Kasumi-1 (cell line): ENCODE measurements around the gene MAOB.

ENCODE experiments used
- DNase-seq, 2 experiments: peaks; one replicate each; lab custom pipeline; 2025; lab: John Stamatoyannopoulos, UW

The MAOB gene

GRCh38 chrX:43860646-43861370, 21.4 kb downstream of the MAOB start:
- DNase-seq, result no peak

DNA sequence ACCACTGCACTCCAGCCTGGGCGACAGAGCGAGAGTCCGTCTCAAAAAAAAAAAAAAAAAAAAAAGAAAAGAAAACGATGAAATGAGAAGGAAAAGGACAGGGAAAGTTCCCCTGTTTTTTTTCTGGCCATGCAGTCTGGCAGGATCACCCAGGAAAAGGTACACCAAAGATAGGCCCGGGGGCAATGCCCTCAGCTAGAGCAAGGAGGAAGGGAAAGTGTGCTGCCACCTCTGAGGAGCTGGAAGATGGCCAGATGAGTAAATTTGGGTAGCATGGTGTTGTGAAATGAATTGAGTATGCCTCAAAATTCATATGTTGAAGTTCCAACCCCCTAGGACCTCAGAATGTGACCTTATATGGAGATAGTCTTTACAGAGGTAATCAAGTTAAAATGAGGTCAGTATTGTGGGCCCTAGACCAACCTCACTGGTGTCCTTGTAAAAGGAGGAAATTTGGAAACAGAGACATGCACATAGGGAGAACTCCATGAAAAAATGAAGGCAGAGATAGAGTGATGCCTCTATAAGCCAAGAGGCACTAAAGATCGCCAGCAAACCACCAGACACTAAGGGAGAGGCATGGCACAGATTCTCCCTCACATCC, 28.9 kb downstream of the MAOB start:
- DNase-seq, result no peak

GRCh38 chrX:43850629-43851028, 31.6 kb downstream of the MAOB start:
- DNase-seq, result no peak

GRCh38 chrX:43849173-43849572, 33.1 kb downstream of the MAOB start:
- DNase-seq, result no peak

DNA sequence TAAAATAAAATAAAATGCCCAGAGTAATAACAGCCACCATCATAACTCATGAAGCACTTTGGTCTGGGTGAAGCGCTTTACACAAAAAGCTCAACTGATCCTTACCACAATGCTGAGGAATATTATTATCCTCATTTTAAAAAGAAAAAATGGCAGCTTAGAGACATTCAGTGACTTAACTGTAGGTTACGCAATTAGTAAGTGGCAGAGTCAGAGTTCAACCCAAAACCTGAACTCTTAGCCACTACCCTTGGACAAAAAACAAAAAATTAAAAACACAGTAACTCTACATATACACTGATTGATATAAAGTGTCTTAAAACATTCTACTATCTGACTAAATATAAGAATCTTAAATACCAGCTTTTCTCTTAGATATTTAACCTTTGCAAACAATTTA, 34.9 kb downstream of the MAOB start:
- DNase-seq, result no peak

- no peak for DNase-seq
Observed at GRCh38 chrX:43846558-43846957, 35.7 kb downstream of the MAOB start.

GRCh38 chrX:43845776-43846175, 36.5 kb downstream of the MAOB start:
- no peak for DNase-seq

- no peak for DNase-seq
Observed at GRCh38 chrX:43840265-43840664, 42.0 kb downstream of the MAOB start.

- peak; percentile 17 to 40 for DNase-seq
Observed at GRCh38 chrX:43836435-43837184, 45.6 kb downstream of the MAOB start.

DNA sequence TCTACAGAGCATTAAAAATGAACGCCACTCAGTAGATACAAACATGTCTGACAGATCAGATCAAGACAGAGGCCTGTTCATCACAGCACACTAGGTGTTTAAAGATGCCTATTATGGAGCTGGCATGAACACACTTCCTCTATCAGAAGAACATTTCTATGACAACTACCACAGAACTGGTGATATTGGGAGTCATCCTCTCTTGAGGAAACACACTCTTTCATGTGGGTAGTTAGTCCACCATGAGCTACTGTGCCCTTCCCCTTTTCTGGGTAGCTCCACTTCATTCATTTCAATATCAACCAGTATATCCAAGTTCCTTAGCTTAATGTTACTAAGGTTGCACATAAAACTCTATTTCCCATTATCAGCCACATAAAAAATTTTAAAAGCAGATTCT, 46.7 kb downstream of the MAOB start:
- peak; percentile 36 to 39 for DNase-seq

DNA sequence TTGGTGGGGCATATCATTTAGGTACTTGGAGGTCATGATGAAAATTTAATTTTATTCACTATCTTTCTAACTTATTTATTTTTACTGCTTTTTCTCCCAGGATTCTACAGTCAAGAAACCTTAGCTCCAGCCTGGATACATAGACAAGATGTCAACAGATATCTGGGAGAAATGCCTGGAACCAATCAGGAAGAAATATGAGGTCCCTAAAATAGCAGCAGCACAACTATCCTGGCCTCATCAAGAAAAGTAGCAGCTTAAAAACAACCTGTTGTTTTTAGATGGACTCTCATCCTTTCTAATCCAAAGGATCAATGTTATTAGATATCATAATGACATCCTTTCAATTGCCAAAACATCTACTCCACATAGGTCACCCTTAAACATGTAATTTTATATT, 54.5 kb downstream of the MAOB start:
- DNase-seq, result no peak

DNA sequence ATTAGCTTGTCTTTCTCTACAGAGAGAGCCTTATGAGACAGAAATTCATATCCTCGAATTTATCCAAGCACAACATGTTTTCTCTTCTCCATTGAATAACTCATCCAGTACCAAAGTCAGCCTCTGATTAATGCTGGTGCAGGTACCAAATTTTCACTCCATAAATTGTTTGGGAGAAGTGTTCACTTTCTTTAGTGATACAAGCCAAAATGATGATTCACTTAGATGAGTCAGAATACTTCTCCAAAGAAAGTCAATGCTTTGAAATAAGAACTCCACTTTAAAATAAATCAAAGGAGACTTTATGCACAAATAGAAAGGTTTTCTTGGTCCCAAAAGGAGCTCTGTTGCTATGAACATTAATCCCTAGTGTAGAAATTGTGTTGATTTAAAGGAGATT, 60.2 kb downstream of the MAOB start:
- DNase-seq, result no peak

- DNase-seq, result no peak
Observed at GRCh38 chrX:43817444-43817843, 64.8 kb downstream of the MAOB start.

DNA sequence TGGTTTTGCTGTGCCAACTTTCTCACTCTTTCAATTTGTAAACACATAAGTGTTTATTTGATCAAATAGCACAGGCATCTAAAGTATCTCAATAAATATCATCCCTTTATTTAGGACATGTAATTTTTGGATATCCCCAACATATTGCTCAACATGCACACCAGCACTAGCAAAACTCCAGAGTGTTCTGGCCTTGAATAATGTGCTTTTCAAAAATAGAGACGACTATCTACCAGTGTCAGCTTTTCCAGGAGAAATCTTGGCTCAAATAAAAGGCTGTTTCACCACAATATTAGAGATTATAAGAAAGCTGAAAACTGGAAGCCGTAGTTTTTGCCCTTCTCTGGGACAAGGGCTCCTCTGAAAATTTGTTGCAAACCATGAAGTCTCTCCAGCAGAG, 67.0 kb downstream of the MAOB start:
- no peak for DNase-seq

DNA sequence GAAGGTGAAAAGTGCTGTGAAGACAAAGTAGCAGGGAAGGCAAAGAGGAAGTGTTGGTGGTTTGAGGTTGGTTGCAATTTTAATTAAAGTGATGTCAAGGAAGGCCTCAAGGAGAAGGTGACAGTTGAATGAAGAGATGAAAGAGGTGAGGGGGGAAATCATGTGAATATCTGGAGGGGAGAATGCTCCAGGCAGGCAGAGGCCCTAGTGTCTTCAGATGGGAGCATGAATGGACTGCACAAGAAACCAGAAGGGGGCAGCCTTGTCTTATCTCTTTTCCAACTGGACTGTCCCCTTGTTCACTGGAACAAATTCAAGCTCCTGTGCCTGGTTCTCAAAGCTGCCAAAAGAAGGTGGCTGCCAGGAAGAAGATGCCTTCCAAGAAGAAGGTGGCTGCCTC, 68.4 kb downstream of the MAOB start:
- DNase-seq, result peak; percentile 11 to 50

DNA sequence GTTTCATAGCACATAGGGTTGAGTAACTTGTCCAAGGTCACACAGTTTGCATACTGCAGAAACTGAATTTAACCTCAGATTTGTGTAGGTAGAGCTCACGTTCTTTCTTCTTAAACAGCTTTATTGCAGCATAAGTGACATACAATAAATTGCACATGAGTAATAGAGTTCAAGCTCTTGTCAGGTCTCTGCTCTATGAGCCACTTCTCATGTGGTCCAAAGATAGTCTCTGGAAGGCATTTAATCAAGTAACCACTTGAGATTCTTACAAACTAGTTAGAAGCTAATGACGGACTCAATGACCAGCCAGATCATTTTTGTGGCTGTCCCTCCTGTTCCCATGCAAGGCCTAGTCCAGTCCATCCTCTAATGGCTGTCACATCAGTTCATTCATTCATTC, 68.9 kb downstream of the MAOB start:
- no peak for DNase-seq

GRCh38 chrX:43809463-43809862, 72.8 kb downstream of the MAOB start:
- DNase-seq, result no peak

GRCh38 chrX:43808231-43808630, 74.0 kb downstream of the MAOB start:
- DNase-seq, result no peak

DNA sequence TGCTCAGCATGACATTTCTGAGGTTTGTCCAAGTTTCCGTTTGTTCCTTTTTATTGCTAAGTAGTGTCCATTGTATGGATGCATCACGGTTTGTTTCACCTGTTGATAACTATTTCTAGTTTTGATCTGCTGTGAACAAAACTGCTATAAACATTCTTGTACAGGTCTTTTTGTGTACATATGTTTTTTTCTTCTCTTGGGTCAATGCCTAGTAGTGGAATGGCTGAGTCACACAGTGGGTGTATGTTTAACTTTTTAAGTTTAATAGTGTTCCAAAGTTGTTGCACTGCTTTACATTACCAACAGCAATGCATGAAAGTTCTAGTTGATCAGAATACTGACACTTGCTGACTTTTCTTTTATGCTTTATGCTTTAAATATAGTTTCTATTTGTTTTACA, 76.7 kb downstream of the MAOB start:
- DNase-seq, result no peak

DNA sequence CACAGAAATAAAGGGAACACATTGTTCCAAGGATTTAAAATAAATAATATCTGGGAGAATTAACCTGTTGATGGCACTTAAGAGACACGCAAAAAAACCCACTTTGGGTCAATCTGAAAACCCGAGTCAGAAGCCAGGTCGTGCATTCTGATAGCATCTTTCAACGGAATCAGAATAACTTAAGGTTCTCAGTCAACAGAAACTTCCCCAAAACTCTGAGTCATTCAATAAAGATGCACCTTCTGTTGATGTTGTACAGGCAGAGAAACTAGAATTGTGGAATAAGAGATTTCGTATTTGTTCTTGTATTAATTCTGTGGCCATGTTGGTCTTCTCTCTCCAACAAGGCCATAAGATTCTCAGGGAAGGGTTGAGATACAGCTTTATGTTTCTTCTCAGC, 78.2 kb downstream of the MAOB start:
- no peak for DNase-seq

DNA sequence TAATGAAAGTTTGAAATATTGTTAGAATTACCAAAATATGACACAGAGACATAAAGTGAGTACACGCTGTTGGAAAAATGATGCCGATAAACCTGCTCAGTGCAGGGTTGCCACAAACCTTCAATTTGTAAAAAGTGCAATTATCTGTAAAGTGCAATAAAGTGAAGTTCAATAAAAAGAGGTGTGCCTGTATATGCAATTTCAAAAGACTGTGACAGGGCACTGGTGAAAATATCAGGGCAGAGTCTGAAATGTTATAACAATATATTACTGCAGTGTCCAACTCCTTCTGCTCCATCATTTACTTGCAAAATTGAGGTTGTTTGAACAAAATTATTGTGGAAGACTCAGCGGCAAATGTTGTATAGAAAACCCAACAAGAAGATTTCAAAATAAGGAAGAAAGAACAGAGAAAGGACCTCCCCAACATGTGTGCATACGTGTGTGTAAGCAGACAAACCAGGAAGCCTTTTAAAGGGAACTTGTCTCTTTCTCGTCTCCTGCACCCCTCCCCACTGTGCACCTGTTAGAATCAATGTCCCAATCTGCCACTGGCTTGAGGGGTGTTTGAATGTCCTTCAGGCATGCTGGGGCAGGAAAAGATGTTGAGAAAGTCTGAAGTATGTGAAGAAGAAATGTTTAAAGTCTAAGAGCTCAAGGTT, 96.2 kb downstream of the MAOB start:
- no peak for DNase-seq

DNA sequence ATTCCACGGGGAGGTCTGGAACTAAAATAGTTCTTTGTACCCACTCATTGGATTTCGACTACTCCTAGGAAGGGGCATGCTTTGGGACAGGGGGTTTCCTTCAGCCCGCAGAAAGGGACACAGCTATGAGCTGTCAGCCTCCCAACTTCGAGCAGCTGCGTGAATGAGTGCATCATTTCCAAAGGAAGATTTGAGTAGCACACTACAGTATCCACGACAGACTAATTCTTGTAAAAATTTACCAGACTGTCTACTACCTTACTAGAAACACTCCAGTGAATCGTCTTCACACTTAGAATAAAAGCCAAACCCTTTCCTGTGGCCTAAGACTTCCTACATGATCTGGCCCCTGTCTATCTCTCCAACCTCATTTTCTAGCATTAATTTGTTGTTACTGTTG, 124.2 kb downstream of the MAOB start:
- no peak for DNase-seq

DNA sequence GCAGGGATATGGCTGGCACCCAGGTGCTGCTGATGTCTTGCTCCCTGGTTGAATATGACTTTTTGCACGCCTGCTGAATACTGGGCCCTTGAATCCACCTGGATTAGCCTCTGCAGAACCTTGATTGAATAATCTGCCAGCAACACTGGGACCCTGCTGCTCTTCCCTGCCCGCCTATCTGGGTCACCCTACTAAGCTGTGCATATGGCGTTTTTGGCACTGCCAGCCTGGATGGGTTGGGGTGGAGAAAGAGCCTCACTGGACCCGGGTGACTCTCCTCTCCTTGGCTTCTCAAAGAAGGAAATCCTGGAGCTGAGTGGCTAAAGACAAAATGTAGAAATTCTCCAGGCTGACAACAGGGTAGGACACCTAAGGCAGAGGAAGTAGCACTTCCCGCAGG, 126.2 kb downstream of the MAOB start:
- DNase-seq, result no peak
